Mesothelial cell of epicardium (in vitro differentiated cells): ENCODE measurements around the gene ERO1B. TPM values are rescaled to one million over a fixed set of nuclear protein-coding genes. Genes with fewer than 3 reads are reported as not detected.

Experiments
- DNase-seq, 2 experiments: peaks; one replicate each; pipeline ENCODE4 v3.0.0; 2021; ENCODE audit warnings: low spot score in 2 of 2; ENCODE audit not compliant: unreplicated experiment in 2 of 2
- H3K27ac Mint-ChIP-seq: 2 replicates; pipeline ENCODE4 v1.8.0; 2021; ENCODE audit warnings: mixed read lengths
- H3K27me3 Mint-ChIP-seq: 2 replicates; pipeline ENCODE4 v1.8.0; 2021; ENCODE audit warnings: low read depth, mixed read lengths
- H3K36me3 Mint-ChIP-seq: 2 replicates; pipeline ENCODE4 v1.8.0; 2021; ENCODE audit warnings: mixed read lengths
- H3K4me1 Mint-ChIP-seq: 2 replicates; pipeline ENCODE4 v1.8.0; 2021; ENCODE audit warnings: mixed read lengths
- H3K4me3 Mint-ChIP-seq: 2 replicates; pipeline ENCODE4 v1.8.0; 2021; ENCODE audit warnings: mild to moderate bottlenecking, moderate library complexity, mixed read lengths
- H3K9me3 Mint-ChIP-seq: 2 replicates; pipeline ENCODE4 v1.8.0; 2021; ENCODE audit warnings: mixed read lengths
- total RNA-seq: library from RNA; stranded (reverse); gene quantifications from 3 replicates; pipeline ENCODE4 v1.2.1, GENCODE V29; 2021
- TF ChIP-seq, protein P1 (sequence below): fragments of 200-600 bp; sonication (generic); IDR thresholded peaks from one replicate; pipeline ENCODE4 v1.5.0; 2021; ENCODE audit warnings: antibody characterized with exemption; ENCODE audit not compliant: unreplicated experiment

Gene ERO1B
- total RNA-seq, 1 donor from 2014 or later = 6.4 TPM

DNA sequence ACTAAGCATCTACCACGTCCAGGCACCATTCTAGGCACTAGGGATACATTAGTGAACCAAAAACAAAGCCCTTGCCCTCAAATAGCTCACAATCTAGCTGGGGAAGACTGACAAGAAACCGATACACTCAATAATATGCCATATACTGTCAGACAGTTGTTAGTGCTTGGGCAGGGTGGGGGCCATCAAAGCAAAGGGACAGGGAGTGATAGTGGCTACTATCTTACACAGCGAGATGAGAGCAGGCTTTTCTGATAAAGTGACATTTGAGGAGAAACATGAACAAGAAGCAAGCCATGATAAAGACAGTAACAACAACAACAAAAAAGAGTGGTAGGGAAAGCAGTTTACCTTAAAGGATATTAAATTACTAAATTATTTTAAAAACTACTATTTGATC, 41.1 kb downstream of the ERO1B start:
- H3K27me3 Mint-ChIP-seq = no peaks in the 10 kb centered on the region
- no peak for DNase-seq
- H3K4me1 Mint-ChIP-seq = no peaks in the 10 kb centered on the region
- H3K4me3 Mint-ChIP-seq = no peak overlapping the region
- no peak overlapping the region for H3K27ac Mint-ChIP-seq
- TF ChIP-seq, protein P1, sequence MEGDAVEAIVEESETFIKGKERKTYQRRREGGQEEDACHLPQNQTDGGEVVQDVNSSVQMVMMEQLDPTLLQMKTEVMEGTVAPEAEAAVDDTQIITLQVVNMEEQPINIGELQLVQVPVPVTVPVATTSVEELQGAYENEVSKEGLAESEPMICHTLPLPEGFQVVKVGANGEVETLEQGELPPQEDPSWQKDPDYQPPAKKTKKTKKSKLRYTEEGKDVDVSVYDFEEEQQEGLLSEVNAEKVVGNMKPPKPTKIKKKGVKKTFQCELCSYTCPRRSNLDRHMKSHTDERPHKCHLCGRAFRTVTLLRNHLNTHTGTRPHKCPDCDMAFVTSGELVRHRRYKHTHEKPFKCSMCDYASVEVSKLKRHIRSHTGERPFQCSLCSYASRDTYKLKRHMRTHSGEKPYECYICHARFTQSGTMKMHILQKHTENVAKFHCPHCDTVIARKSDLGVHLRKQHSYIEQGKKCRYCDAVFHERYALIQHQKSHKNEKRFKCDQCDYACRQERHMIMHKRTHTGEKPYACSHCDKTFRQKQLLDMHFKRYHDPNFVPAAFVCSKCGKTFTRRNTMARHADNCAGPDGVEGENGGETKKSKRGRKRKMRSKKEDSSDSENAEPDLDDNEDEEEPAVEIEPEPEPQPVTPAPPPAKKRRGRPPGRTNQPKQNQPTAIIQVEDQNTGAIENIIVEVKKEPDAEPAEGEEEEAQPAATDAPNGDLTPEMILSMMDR = no peak
- H3K36me3 Mint-ChIP-seq = peaks cover 3% of the 10 kb centered on the region
- no peaks in the 10 kb centered on the region for H3K9me3 Mint-ChIP-seq

DNA sequence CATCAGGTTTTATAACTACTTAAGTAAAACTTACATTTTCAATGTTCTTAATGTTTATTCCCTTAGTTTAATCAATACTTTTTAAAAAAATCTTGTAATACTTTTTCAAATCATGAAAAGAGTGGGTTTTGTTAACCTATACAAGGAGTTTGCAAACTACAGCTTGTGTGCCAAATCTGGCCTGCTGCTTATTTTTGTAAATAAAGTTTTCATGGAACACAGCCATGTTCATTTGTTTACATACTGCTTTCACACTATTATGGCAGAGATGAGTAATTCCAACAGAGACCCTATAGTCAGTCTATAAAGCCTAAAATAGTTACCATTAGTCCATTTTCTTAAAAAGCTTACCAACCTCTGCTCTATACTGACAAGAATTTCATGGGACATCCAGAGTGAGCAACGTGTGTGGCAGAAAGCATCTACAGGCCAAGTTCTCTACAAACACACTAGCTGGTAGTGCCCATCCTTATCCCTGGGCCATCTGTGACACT, 42.6 kb downstream of the ERO1B start:
- no peaks in the 10 kb centered on the region for H3K9me3 Mint-ChIP-seq
- H3K4me3 Mint-ChIP-seq = no peak overlapping the region
- peaks cover under 1% of the 10 kb centered on the region for H3K4me1 Mint-ChIP-seq
- no peak for DNase-seq
- H3K36me3 Mint-ChIP-seq = peaks cover 3% of the 10 kb centered on the region
- H3K27me3 Mint-ChIP-seq = no peaks in the 10 kb centered on the region
- H3K27ac Mint-ChIP-seq = no peak overlapping the region
- TF ChIP-seq, protein P1 = no peak

DNA sequence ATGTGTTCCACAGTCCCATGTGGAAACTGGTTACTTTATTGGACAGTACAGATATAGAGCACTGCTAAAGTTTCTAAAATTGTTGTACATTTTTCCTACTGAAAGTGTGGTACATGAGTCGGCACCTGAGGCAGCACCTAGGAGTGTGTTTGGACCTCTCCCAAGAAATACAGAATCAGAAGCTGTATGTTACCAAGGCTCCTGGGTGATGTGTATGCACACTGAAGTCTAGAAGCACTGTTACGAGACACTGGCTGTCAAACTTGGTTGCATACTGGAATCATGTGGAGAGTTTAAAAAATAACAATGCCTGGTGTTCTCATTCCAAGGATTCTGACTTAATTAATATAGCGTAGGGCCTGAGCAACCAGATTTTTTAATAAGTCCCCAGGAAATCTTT, 46.6 kb downstream of the ERO1B start:
- H3K27me3 Mint-ChIP-seq = no peaks in the 10 kb centered on the region
- TF ChIP-seq, protein P1 = no peak
- peaks cover 1% of the 10 kb centered on the region for H3K4me1 Mint-ChIP-seq
- H3K9me3 Mint-ChIP-seq = no peaks in the 10 kb centered on the region
- H3K27ac Mint-ChIP-seq = no peak overlapping the region
- DNase-seq = no peak
- no peak overlapping the region for H3K4me3 Mint-ChIP-seq
- H3K36me3 Mint-ChIP-seq = no peaks in the 10 kb centered on the region

DNA sequence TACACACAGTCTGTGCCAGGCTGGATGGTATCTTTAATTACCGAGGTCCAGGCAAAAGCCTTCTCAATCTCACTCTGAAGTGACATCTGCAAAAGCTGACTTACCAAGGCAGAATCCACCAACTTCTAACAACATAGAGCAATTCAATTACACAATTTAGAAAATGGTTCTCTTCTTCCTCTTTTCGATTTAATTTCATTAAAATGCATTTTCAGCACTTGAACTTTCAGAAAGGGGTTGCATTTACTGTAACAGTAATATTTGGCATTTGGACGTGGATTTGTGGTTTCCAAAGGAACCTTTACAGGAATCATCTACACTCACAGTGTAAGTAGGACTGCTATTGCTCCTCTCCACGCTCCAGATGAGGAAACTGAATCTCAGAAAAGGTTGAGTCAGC, 53.3 kb downstream of the ERO1B start:
- Mint-ChIP-seq H3K36me3 (peaks cover 8% of the 10 kb centered on the region), H3K4me1 (no peaks in the 10 kb centered on the region), H3K27me3 (no peaks in the 10 kb centered on the region), H3K9me3 (no peaks in the 10 kb centered on the region), H3K4me3 (no peak overlapping the region), H3K27ac (no peak overlapping the region)
- TF ChIP-seq, protein P1 = no peak
- DNase-seq = no peak

DNA sequence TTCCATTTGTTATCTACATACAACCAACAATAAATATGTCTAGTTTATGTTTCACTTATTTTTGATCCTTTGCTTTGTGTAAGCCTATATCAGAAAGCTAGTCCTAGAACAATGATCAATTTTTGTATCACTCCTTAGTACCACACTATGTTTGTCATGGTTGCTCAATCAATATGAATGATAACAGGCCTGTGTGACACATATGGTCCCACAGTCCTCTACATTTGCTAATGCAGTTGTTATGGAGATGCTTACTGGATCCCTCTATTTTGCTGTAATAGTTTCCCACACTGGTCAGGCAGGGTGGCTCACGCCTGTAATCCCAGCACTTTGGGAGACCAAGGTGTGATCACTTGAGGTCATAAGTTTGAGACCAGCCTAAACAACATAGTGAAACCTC, 59.1 kb downstream of the ERO1B start:
- Mint-ChIP-seq H3K4me3 (no peak overlapping the region), H3K9me3 (no peaks in the 10 kb centered on the region), H3K4me1 (peaks cover 3% of the 10 kb centered on the region), H3K36me3 (peaks cover 4% of the 10 kb centered on the region), H3K27me3 (no peaks in the 10 kb centered on the region), H3K27ac (no peak overlapping the region)
- TF ChIP-seq, protein P1 = no peak
- no peak for DNase-seq

DNA sequence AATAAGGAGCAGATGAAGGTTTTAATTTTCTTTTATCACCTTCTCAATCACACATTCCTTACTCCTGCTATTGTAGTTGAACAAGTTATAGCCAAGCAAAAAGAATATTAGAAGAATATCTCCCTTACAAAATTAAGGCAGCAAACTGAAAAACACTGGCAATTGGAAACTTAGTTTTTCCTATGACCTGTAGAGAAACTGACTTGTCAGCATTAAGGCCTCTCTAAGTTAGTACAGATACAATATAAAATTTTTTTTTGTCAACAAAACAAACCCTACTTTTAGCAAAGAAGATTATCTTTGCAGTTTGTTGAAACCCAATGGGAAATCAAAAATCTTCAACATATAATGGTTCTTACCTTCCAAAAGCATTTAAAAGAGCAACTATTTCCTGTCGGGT, 61.3 kb downstream of the ERO1B start:
- no peak for DNase-seq
- H3K27me3 Mint-ChIP-seq = no peaks in the 10 kb centered on the region
- no peak overlapping the region for H3K4me3 Mint-ChIP-seq
- no peaks in the 10 kb centered on the region for H3K9me3 Mint-ChIP-seq
- peaks cover 2% of the 10 kb centered on the region for H3K36me3 Mint-ChIP-seq
- TF ChIP-seq, protein P1 = no peak
- H3K4me1 Mint-ChIP-seq = peaks cover 3% of the 10 kb centered on the region
- no peak overlapping the region for H3K27ac Mint-ChIP-seq
